ENCODE results near the gene ANKRD10. TPM values are rescaled to one million over a fixed set of nuclear protein-coding genes. Genes with fewer than 3 reads are reported as not detected.

ANKRD10 gene
- total and polyA plus RNA-seq, 10 of the 15 experiments (the other 5 are each of a cell fraction or from before 2014, with no cell fraction given): 47.1 to 199 (median 97.2) TPM

GRCh38 chr13:110942248-110942981 is 27.5 kb upstream of the ANKRD10 start (continued):
- no peak for TF ChIP-seq SREBF2 (IDR thresholded peaks at IDR 0.05; ENCODE audit: low read length)
- TF ChIP-seq TCF3 (IDR thresholded peaks at IDR 0.05; ENCODE audit: borderline replicate concordance, insufficient read depth, low read depth, low read length): no peak
- peak; percentile 68 for TF ChIP-seq RAD51 (IDR thresholded peaks at IDR 0.05)
- TF ChIP-seq, protein P1, sequence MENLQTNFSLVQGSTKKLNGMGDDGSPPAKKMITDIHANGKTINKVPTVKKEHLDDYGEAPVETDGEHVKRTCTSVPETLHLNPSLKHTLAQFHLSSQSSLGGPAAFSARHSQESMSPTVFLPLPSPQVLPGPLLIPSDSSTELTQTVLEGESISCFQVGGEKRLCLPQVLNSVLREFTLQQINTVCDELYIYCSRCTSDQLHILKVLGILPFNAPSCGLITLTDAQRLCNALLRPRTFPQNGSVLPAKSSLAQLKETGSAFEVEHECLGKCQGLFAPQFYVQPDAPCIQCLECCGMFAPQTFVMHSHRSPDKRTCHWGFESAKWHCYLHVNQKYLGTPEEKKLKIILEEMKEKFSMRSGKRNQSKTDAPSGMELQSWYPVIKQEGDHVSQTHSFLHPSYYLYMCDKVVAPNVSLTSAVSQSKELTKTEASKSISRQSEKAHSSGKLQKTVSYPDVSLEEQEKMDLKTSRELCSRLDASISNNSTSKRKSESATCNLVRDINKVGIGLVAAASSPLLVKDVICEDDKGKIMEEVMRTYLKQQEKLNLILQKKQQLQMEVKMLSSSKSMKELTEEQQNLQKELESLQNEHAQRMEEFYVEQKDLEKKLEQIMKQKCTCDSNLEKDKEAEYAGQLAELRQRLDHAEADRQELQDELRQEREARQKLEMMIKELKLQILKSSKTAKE (IDR thresholded peaks at IDR 0.05; ENCODE audit: low read depth, poor library complexity, severe bottlenecking): peak; percentile 63
- TF ChIP-seq SMARCA5 (IDR thresholded peaks at IDR 0.05): no peak
- TF ChIP-seq ETV6 (conservative IDR thresholded peaks at IDR 0.05 in 1 of 2, IDR thresholded peaks at IDR 0.05 in 1 of 2; ENCODE audit: borderline replicate concordance in 1 of 2, low read depth in 1 of 2): no peak
- no peak for TF ChIP-seq ZNF217 (IDR thresholded peaks at IDR 0.05)
- TF ChIP-seq MTA3 (IDR thresholded peaks at IDR 0.05; ENCODE audit: borderline replicate concordance, low read length): no peak
- TF ChIP-seq NFYA (IDR thresholded peaks at IDR 0.05; ENCODE audit: borderline replicate concordance, low read depth, low read length): no peak
- no peak for TF ChIP-seq POU2F2 (IDR thresholded peaks at IDR 0.05; ENCODE audit: borderline replicate concordance, low read depth, low read length)
- TF ChIP-seq ZZZ3 (IDR thresholded peaks at IDR 0.05; ENCODE audit: control insufficient read depth, insufficient read length, low read depth): no peak
- TF ChIP-seq CHD4 (IDR thresholded peaks at IDR 0.05): no peak
- no peak for TF ChIP-seq WRNIP1 (IDR thresholded peaks at IDR 0.05; ENCODE audit: borderline replicate concordance, low read depth, low read length)
- TF ChIP-seq ZNF207 (IDR thresholded peaks at IDR 0.05; ENCODE audit: borderline replicate concordance): no peak
- no peak for TF ChIP-seq SMC3 (IDR thresholded peaks at IDR 0.05; ENCODE audit: borderline replicate concordance, low read length)
- peak; percentile 73 for TF ChIP-seq JUNB (IDR thresholded peaks at IDR 0.05)
- no peak for TF ChIP-seq STAT3 (IDR thresholded peaks at IDR 0.05; ENCODE audit: low read depth, low read length)
- TF ChIP-seq KLF5 (IDR thresholded peaks at IDR 0.05; ENCODE audit: partially characterized antibody): no peak
- TF ChIP-seq PAX8 (IDR thresholded peaks at IDR 0.05): no peak
- peak; percentile 67; the same call in 1 of the 2 replicates for TF ChIP-seq FOXM1 (IDR thresholded peaks at IDR 0.05; ENCODE audit: low read depth, low read length)
- no peak for TF ChIP-seq ZBED1 (IDR thresholded peaks at IDR 0.05; ENCODE audit: borderline replicate concordance)
- TF ChIP-seq HDAC6 (IDR thresholded peaks at IDR 0.05; ENCODE audit: unreplicated experiment): no peak
- 0 out of 2 replicates have a peak, but pooled peaks have one; percentile 68 for TF ChIP-seq CBX5 (IDR thresholded peaks at IDR 0.05; ENCODE audit: low read depth)
- TF ChIP-seq CBX3 (IDR thresholded peaks at IDR 0.05; ENCODE audit: borderline replicate concordance, low read depth): no peak
- TF ChIP-seq CEBPZ (IDR thresholded peaks at IDR 0.05; ENCODE audit: low read depth, low read length): no peak
- TF ChIP-seq DPF2 (IDR thresholded peaks at IDR 0.05): 0 out of 2 replicates have a peak, but pooled peaks have one; percentile 37
